NT2/D1 (cell line): Measurements from ENCODE around the gene CDH13.

ENCODE experiments used
- SUZ12 ChIP-seq: IDR thresholded peaks from 2 replicates; pipeline ENCODE4 v1.6.1; 2011; ENCODE audit not compliant: insufficient read length, insufficient read depth; ENCODE audit errors: extremely low read depth
- ZNF274 ChIP-seq: IDR thresholded peaks from 2 replicates; pipeline ENCODE4 v1.6.1; 2011; ENCODE audit warnings: mild to moderate bottlenecking, low read depth, low read length

DNA sequence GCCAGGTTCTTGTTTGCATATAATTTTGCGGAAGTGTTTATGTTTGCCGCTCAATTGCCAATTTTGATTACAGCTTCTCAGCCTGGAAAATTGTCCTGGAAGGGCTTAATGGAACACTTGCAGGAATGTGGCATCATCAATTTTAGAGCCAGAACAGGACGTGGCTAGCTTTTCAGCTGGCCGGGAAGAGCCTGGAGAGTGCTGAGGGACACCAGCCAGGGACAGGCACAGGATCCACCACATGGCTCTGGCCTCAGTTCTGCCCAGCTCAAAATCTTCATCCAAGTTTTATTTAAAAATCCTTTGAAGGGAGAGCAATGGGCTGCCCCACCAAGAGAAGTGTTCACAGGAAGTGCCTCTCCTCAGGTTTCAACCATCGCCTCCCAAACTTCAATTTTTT is 893.8 kb downstream of the CDH13 start:
- TF ChIP-seq ZNF274 (no peak), SUZ12 (no peak)
